HG02798 (cell line): ENCODE results near the gene DNAH17.

ENCODE experiments used
- ATAC-seq: cut with Tn5 transposase; IDR thresholded peaks from one replicate; pipeline ENCODE4 v1.9.1; 2021; ENCODE audit warnings: mild to moderate bottlenecking; ENCODE audit not compliant: unreplicated experiment, poor library complexity

Gene DNAH17

GRCh38 chr17:78437508-78438169, 139.6 kb downstream of the DNAH17 start:
- ATAC-seq, result no peak

DNA sequence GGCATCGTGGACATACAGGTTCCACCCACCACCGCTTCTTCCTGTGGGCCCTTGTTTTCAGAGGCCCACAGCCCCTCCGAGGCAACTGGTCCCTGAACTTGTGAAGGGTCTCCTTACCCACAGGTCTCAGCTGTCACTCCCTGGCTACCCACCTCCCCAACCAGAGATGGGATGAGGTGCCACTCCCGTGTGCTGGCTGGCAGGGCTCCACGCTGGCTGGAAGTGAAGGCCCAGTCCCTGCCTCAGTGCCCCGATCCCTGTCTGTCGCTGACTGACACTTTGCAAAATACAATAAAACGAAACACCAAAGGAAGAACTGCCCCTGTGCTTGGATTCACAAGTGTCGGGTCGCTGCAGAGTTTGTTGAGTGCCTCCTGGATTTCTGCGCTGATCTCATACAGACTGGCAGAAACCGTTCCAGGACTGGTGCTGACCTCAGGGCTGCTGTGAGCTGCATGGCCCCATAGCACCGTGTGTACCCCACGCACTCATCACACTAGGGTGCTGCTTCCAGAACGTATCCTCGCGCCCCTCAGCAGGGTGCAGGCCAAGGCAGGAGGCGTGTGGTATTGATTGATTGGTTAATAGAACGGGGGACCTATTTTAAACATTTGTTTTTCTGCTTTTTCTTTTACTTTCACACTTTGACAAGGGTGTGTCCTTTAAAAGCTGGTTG, 141.7 kb downstream of the DNAH17 start:
- no peak for ATAC-seq

- ATAC-seq, result no peak
Observed at GRCh38 chr17:78434455-78435329, 142.5 kb downstream of the DNAH17 start.

GRCh38 chr17:78433780-78434335, 143.3 kb downstream of the DNAH17 start:
- ATAC-seq, result no peak

- ATAC-seq, result no peak
Observed at GRCh38 chr17:78433013-78433727, 144.0 kb downstream of the DNAH17 start.

GRCh38 chr17:78432226-78433012, 144.8 kb downstream of the DNAH17 start:
- no peak for ATAC-seq

GRCh38 chr17:78431692-78431958, 145.6 kb downstream of the DNAH17 start:
- ATAC-seq, result no peak

DNA sequence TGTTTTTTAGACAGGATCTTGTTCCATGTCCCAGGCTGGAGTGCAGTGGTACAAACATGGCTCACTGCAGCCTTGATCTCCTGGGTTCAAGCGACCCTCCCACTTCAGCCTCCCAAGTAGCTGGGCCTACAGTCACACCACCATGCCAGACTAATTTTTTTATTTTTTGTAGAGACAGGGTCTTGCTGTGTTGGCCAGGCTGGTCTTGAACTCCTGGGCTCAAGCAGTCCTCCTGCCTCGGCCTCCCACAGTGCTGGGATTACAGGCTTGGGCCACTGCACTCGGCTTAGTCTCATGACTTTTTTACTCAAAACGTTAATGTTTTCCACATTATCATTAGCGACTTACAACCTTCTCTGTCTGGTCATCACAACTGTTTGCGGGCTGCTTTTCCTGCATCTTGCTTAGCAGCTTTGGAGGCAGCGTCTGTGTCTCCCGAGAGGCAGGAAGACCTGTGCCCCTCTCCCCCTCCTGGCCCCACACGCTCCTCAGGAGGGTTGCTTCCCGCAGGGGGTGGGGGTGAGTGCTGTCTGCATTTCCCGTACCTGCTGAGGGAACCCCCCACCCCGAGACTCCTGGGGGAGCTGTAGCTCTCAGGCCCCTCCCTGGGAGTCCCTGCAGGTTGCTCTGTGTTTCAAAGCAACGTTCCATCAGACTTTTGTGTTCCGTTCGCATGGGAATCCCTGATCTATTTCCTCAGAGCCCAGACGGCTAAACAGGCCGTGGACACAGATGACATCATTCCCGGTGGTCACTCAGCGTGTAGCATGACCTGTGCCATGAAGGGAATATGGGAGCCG, 146.1 kb downstream of the DNAH17 start:
- no peak for ATAC-seq

DNA sequence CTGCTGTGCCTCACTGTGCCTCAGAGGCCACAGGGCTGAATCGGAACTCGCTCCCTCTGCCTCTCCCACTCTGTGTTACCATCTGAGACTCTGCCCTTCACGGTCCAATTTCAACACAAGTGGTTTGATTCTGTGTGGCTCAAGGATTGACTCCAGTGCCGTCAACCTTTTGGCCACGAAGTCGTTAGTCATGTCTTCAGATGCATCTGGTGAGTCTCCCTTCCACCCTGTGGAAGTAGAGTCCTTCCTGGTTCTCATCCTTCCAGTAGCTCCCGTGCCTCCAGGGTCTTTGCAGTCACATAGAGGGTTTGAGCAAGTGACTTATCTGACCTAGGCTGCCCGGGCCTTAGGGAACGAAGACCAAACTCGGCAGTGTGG, 147.6 kb downstream of the DNAH17 start:
- no peak for ATAC-seq

DNA sequence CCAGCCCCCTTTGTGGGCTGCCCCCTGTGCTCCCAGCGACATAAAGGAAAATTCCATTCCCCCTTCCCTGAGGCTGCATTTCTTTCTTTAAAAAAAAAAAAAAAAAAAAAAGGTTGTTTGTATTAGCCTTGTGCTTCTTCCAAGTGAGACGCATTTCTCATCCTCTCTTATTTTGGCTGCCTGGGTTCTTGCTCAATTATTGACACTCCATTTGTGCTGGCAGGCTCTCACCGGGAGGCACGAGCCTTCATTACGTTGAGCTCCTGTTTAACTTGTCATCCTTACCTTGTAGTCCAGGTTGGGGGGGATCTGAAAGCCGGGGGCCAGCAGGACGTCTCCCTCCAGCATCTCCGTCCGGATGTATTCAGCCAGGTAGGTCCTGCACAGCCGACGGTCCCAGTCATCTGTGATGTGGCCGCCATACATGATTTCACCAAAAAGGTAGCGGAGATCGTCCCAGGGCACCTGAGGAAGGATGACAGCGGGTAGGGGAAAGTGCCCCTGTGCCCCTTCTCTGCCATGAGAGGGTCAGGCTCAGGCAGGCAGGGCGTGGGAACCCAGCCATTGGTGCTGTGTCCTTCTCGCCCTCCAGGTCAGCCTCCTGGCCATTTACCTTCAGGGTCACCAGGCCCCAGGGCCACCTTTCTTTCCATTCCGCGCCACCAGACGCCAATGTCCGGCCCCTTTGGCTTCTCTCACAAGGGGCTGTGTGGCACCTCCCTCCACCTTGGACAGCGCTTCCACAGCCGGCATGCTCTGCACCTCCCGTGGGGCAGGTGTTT, 148.2 kb downstream of the DNAH17 start:
- no peak for ATAC-seq

GRCh38 chr17:78428025-78428575, 149.1 kb downstream of the DNAH17 start:
- ATAC-seq, result no peak

DNA sequence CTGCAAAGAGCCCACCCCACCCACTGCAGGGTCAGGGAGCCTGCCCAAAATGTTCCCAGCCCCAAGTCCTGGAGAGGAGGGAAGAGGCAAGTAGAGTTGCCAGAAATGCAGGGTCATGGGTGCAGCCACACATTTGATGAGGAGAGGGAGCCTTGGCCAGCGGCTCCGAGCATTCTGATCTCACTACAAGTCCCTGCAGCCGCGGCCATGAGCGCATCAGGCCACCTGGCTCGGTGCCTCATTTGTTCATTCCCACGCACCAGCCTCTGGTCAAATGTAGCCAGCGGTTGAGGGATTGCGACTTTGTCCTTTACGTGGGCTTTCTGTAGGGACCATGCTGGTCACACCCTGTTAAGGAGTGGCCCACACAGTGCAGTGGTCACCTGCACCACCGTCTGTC, 150.1 kb downstream of the DNAH17 start:
- no peak for ATAC-seq

DNA sequence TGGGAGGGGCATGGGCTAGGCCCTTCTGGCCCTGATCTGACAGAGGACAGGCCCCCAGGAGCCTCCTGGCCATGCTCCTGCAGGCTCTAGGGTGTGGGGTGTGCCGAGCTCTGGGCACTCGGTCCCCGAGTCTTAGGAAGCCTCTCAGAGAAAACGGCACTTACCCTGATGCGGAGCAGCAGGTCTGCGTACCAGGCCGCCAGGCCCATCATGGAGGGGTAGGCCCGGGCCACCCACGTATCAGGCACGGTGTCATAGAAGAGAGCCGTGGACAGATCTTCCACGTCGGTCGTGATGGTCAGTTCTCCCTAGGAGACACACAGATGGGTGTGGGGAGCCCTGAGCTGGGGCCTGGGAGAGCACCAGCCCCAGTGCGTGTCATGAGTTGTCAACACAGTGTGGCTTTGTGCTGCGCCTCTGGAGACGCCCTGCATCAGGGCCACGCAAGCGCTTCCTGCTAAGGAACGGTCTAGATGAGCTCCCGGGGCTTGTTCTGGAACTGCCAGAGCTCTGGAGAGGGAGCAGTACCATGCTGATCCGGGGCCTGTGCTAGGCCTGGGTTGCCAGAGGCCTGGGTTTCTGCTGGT, 150.8 kb downstream of the DNAH17 start:
- ATAC-seq, result no peak

DNA sequence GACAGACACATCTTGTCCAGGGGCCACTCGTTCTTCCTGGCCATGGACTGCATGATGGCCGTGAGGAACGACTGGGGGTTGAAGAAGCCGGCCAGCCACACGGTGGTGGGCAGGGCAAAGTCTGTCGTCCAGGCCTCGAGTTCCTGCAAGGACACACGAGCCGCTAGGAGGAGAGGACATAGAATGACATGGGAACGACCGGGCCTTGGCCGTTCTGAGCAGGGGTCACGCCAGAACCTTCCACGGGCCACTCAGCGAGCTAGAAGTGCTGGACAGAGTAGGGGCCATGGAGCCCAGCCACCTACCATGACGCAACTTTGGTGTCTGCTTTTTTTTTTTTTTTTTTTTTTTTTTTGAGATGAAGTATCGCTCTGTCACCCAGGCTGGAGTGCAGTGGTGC, 151.8 kb downstream of the DNAH17 start:
- ATAC-seq, result no peak

DNA sequence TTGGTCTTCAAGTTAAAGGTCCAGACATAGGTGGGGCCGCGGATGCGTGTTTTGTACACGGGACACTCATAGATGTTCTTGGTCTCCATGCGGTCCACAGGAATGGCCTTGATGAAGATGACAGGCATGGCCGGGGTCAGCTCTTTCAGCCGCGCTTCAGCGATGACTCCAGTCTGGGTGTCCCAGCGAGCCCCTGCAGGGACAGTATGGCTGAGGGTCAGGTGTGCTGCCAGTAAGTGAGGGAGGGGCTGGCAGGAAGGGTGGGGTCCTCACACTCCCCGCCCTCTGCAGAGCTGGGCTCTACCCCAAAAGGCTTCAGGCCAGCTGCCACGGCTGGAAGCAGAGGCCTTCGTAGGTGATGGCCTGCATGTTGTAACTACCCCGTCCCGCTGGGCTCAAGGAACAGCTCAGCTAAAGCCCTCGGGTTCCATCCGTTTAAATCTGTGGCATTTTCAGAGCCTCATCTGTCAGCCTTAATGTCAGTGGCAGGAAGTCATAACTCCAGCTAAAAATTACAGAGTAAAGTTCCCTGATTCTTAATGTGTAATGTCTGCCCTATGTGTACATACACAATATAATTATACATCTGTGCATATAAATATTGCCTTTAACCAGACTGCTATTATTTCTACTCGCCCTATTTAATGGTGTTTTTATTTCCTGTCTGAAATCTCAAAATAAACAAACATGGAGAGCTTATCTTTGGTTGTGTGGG, 153.1 kb downstream of the DNAH17 start:
- no peak for ATAC-seq

DNA sequence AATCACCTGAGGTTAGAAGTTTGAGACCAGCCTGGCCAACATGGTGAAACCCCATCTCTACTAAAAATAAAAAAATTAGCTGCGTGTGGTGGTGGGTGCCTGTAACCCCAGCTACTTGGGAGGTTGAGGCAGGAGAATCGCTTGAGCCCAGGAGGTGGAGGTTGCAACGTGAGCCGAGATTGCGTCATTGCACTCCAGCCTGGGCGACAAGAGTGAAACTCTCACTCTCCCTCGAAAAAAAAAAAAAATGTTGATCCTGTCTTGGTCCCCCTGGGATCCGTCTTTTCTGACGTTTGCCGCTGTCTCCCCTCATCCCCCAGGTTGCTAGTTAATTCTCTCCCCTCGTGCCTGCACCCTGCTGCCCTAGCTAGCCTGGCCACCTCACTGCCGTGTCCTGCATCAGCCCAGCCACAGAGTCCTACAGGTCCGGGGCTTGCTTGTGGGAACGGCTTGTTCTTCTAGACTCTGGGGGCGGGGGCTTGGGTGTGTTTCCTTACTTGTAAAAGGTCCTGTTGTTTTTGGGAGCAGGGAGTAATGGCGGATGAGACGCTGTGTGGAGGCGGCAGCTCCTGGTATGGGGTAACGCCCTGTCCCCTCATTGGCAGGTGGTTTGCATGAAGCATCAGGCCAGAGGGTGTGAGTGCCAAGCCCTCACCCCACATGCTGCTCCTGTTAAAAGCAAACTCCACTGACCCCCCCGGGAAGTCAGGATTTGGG, 154.2 kb downstream of the DNAH17 start:
- no peak for ATAC-seq

GRCh38 chr17:78422267-78422605, 155.0 kb downstream of the DNAH17 start:
- no peak for ATAC-seq
